CD8-positive, alpha-beta memory T cell (primary cell): Measurements from ENCODE around the gene RGL3. TPM values are rescaled to one million over a fixed set of nuclear protein-coding genes. Genes with fewer than 3 reads are reported as not detected.

Experiments used
- CTCF ChIA-PET: fragments of 350-600 bp; sonication (Branson Sonifier 250); formaldehyde crosslinking; loops from one replicate; lab custom pipeline; 2021; ENCODE audit warnings: antibody characterized with exemption; lab: Charles Lee
- POLR2A ChIA-PET: fragments of 350-600 bp; sonication (Branson Sonifier 250); formaldehyde crosslinking; loops from one replicate; lab custom pipeline; 2021; ENCODE audit warnings: antibody characterized with exemption; lab: Charles Lee
- DNase-seq, 5 donors: peaks; one replicate each; pipeline versions ENCODE4 v3.0.0 to v3.0.0-alpha.2; 2020 to 2022; ENCODE audit warnings: mixed read lengths in 1 of 5
- H3K27ac ChIP-seq: one replicate; pipeline ENCODE4 v1.7.0; 2013; ENCODE audit warnings: low read depth, mild to moderate bottlenecking, low read length, moderate library complexity
- H3K27me3 ChIP-seq: 2 replicates; pipeline ENCODE4 v1.7.0; 2013; ENCODE audit warnings: low read length, mild to moderate bottlenecking; ENCODE audit not compliant: insufficient read depth, poor library complexity, severe bottlenecking
- H3K36me3 ChIP-seq: 2 replicates; pipeline ENCODE4 v1.7.0; 2013; ENCODE audit warnings: mild to moderate bottlenecking, low read length, moderate library complexity; ENCODE audit not compliant: insufficient read depth
- H3K4me1 ChIP-seq: 2 replicates; pipeline ENCODE4 v1.7.0; 2013; ENCODE audit warnings: mild to moderate bottlenecking, low read length, moderate library complexity; ENCODE audit not compliant: insufficient read depth
- H3K4me3 ChIP-seq: 2 replicates; pipeline ENCODE4 v1.7.0; 2013; ENCODE audit warnings: mild to moderate bottlenecking, low read length
- H3K9me3 ChIP-seq: 2 replicates; pipeline ENCODE4 v1.7.0; 2013; ENCODE audit warnings: mild to moderate bottlenecking, low read length
- H3K27ac Mint-ChIP-seq, 8 donors: one replicate each; pipeline ENCODE4 v1.8.0; 2020 to 2021; ENCODE audit warnings: mixed read lengths in 8 of 8, mild to moderate bottlenecking in 6 of 8, inconsistent platforms in 3 of 8, moderate library complexity in 3 of 8
- H3K27me3 Mint-ChIP-seq, 2 donors: one replicate each; pipeline ENCODE4 v1.8.0; 2020 to 2021; ENCODE audit warnings: mixed read lengths in 2 of 2, mild to moderate bottlenecking in 1 of 2, moderate library complexity in 1 of 2
- H3K36me3 Mint-ChIP-seq, 3 donors: one replicate each; pipeline ENCODE4 v1.8.0; 2020 to 2021; ENCODE audit warnings: mixed read lengths in 3 of 3, inconsistent platforms in 1 of 3, mild to moderate bottlenecking in 1 of 3
- H3K4me1 Mint-ChIP-seq, 3 donors: one replicate each; pipeline ENCODE4 v1.8.0; 2020 to 2021; ENCODE audit warnings: mixed read lengths in 3 of 3, inconsistent platforms in 1 of 3, mild to moderate bottlenecking in 1 of 3
- H3K4me3 Mint-ChIP-seq, 7 donors: one replicate each; pipeline ENCODE4 v1.8.0; 2020 to 2021; ENCODE audit warnings: mixed read lengths in 7 of 7, mild to moderate bottlenecking in 6 of 7, moderate library complexity in 4 of 7, inconsistent platforms in 2 of 7
- H3K9me3 Mint-ChIP-seq, 5 donors: one replicate each; pipeline ENCODE4 v1.8.0; 2020 to 2022; ENCODE audit warnings: mixed read lengths in 5 of 5, mild to moderate bottlenecking in 3 of 5, moderate library complexity in 2 of 5, inconsistent platforms in 1 of 5
- polyA plus RNA-seq: library from polyadenylated mRNA; unstranded; fragments of 300-500 nt; fragmentation: Illumina TruSeq; gene quantifications from one replicate; pipeline ENCODE4 v1.2.3, GENCODE V29; 2021
- total RNA-seq, 2 experiments: library from RNA; stranded (reverse); gene quantifications; one replicate each; pipeline ENCODE4 v1.2.3, GENCODE V29; 2021

RGL3 gene
- total and polyA plus RNA-seq, 3 experiments from 2014 or later: not detected

- POLR2A ChIA-PET: no interaction called here
These were observed 19.4 kb downstream of the RGL3 start for GRCh38 chr19:11399667-11400066.

GRCh38 chr19:11397089-11397610 is 22.0 kb downstream of the RGL3 start:
- no peak overlapping the region for H3K27ac ChIP-seq
- H3K36me3 Mint-ChIP-seq: peaks cover 0 to 4% (median 2%) of the 10 kb centered on the region in 3 donors
- no peaks in the 10 kb centered on the region for H3K4me1 ChIP-seq
- no peaks in the 10 kb centered on the region for H3K27me3 ChIP-seq
- H3K4me3 Mint-ChIP-seq: no peak overlapping the region
- CTCF ChIA-PET: interaction anchor here (2.1 kb wide), 1 partner anchor 16 kb away, joined by 6 read pairs; no protein-coding TSS in a partner anchor
- no peaks in the 10 kb centered on the region for H3K36me3 ChIP-seq
- POLR2A ChIA-PET: no interaction called here
- no peaks in the 10 kb centered on the region for H3K9me3 ChIP-seq
- no peak for DNase-seq
- H3K9me3 Mint-ChIP-seq: peaks cover 0 to 2% (median 0%) of the 10 kb centered on the region in 5 donors
- no peaks in the 10 kb centered on the region for H3K4me1 Mint-ChIP-seq
- no peak overlapping the region for H3K27ac Mint-ChIP-seq
- no peak overlapping the region for H3K4me3 ChIP-seq
- peaks cover 16 to 21% of the 10 kb centered on the region in 2 donors for H3K27me3 Mint-ChIP-seq

More at GRCh38 chr19:11399667-11400066, 19.4 kb downstream of the RGL3 start:
- Mint-ChIP-seq H3K27ac (no peak overlapping the region), H3K27me3 (peaks cover 9 to 21% of the 10 kb centered on the region in 2 donors), H3K4me1 (no peaks in the 10 kb centered on the region), H3K9me3 (no peaks in the 10 kb centered on the region), H3K4me3 (no peak overlapping the region), H3K36me3 (peaks cover 0 to 4% (median 2%) of the 10 kb centered on the region in 3 donors)
- DNase-seq: no peak
- CTCF ChIA-PET: no interaction called here
- Histone ChIP-seq H3K27me3 (no peaks in the 10 kb centered on the region), H3K4me1 (no peaks in the 10 kb centered on the region), H3K4me3 (no peak overlapping the region), H3K27ac (no peak overlapping the region), H3K9me3 (no peaks in the 10 kb centered on the region), H3K36me3 (no peaks in the 10 kb centered on the region)

GRCh38 chr19:11390933-11391680 is 28.0 kb downstream of the RGL3 start:
- no peak overlapping the region for H3K27ac ChIP-seq
- DNase-seq: no peak
- Mint-ChIP-seq H3K4me1 (peaks cover 3 to 7% (median 5%) of the 10 kb centered on the region in 3 donors), H3K9me3 (peaks cover 0 to 4% (median 0%) of the 10 kb centered on the region in 5 donors), H3K27ac (no peak overlapping the region), H3K4me3 (no peak overlapping the region), H3K27me3 (peaks cover 6 to 8% of the 10 kb centered on the region in 2 donors), H3K36me3 (peaks cover 0 to 4% (median 0%) of the 10 kb centered on the region in 3 donors)
- no peak overlapping the region for H3K4me3 ChIP-seq
- peaks cover 5% of the 10 kb centered on the region for H3K4me1 ChIP-seq
- H3K9me3 ChIP-seq: no peaks in the 10 kb centered on the region
- CTCF ChIA-PET: interaction anchor here (2.2 kb wide), 1 partner anchor 10 kb away, joined by 10 read pairs; no protein-coding TSS in a partner anchor
- POLR2A ChIA-PET: interaction anchor here (0.6 kb wide), 1 partner anchor 14 kb away, joined by 4 read pairs; no protein-coding TSS in a partner anchor
- H3K27me3 ChIP-seq: no peaks in the 10 kb centered on the region
- H3K36me3 ChIP-seq: no peaks in the 10 kb centered on the region

GRCh38 chr19:11390359-11390758 is 28.8 kb downstream of the RGL3 start:
- peaks cover 3 to 7% (median 5%) of the 10 kb centered on the region in 3 donors for H3K4me1 Mint-ChIP-seq
- no peaks in the 10 kb centered on the region for H3K36me3 ChIP-seq
- POLR2A ChIA-PET: no interaction called here
- DNase-seq: no peak
- H3K27ac Mint-ChIP-seq: no peak overlapping the region
- peaks cover 4 to 7% of the 10 kb centered on the region in 2 donors for H3K27me3 Mint-ChIP-seq
- H3K4me3 Mint-ChIP-seq: no peak overlapping the region
- H3K9me3 ChIP-seq: no peaks in the 10 kb centered on the region
- no peak overlapping the region for H3K4me3 ChIP-seq
- CTCF ChIA-PET: interaction anchor here (2.2 kb wide), 1 partner anchor 9 kb away, joined by 10 read pairs; no protein-coding TSS in a partner anchor
- H3K9me3 Mint-ChIP-seq: peaks cover 0 to 4% (median 0%) of the 10 kb centered on the region in 5 donors
- no peak overlapping the region for H3K27ac ChIP-seq
- H3K4me1 ChIP-seq: peaks cover 5% of the 10 kb centered on the region
- peaks cover 0 to 3% (median 0%) of the 10 kb centered on the region in 3 donors for H3K36me3 Mint-ChIP-seq
- H3K27me3 ChIP-seq: no peaks in the 10 kb centered on the region

- POLR2A ChIA-PET: no interaction called here
These were observed 31.7 kb downstream of the RGL3 start for GRCh38 chr19:11387162-11388034.

GRCh38 chr19:11384778-11385129 is 34.4 kb downstream of the RGL3 start:
- Histone ChIP-seq H3K36me3 (no peaks in the 10 kb centered on the region), H3K4me3 (no peak overlapping the region), H3K4me1 (peaks cover 40% of the 10 kb centered on the region), H3K9me3 (no peaks in the 10 kb centered on the region), H3K27ac (no peak overlapping the region), H3K27me3 (peaks cover 5% of the 10 kb centered on the region)
- Mint-ChIP-seq H3K4me3 (peak overlapping the region in 1 of 7 donors; percentile 32), H3K9me3 (peaks cover 0 to 3% (median 0%) of the 10 kb centered on the region in 5 donors), H3K27ac (peak overlapping the region in 2 of 8 donors; percentile 7 to 37), H3K27me3 (peaks cover 13 to 15% of the 10 kb centered on the region in 2 donors), H3K36me3 (peaks cover 0 to 3% (median 2%) of the 10 kb centered on the region in 3 donors), H3K4me1 (peaks cover 26 to 42% (median 37%) of the 10 kb centered on the region in 3 donors)
- no peak for DNase-seq
- ChIA-PET CTCF (interaction anchor here (1.5 kb wide), 1 partner anchor 98 kb away, joined by 7 read pairs; no protein-coding TSS in a partner anchor), POLR2A (interaction anchor here (2.0 kb wide), 1 partner anchor 10 kb away, joined by 10 read pairs; the partner anchor contains the start of gene SWSAP1)

More at GRCh38 chr19:11387162-11388034, 31.7 kb downstream of the RGL3 start:
- Histone ChIP-seq H3K4me1 (peaks cover 18% of the 10 kb centered on the region), H3K9me3 (no peaks in the 10 kb centered on the region), H3K27ac (no peak overlapping the region), H3K27me3 (peaks cover 5% of the 10 kb centered on the region), H3K4me3 (no peak overlapping the region), H3K36me3 (no peaks in the 10 kb centered on the region)
- Mint-ChIP-seq H3K4me3 (no peak overlapping the region), H3K9me3 (peaks cover 0 to 4% (median 0%) of the 10 kb centered on the region in 5 donors), H3K4me1 (peaks cover 8 to 21% (median 16%) of the 10 kb centered on the region in 3 donors), H3K36me3 (no peaks in the 10 kb centered on the region), H3K27me3 (peaks cover 7 to 11% of the 10 kb centered on the region in 2 donors), H3K27ac (peak overlapping the region in 1 of 8 donors; percentile 79)
- CTCF ChIA-PET: no interaction called here
- no peak for DNase-seq

GRCh38 chr19:11383706-11384048 is 35.4 kb downstream of the RGL3 start:
- CTCF ChIA-PET: interaction anchor here (0.7 to 4.2 kb wide), 9 partner anchors 10 to 177 kb away, joined by 3 to 21 read pairs (median 6); partner anchors contain the start of genes ODAD3, PRKCSH and SWSAP1
- peak overlapping the region in 1 of 8 donors; percentile 34 for H3K27ac Mint-ChIP-seq

More at GRCh38 chr19:11383706-11384048, 35.4 kb downstream of the RGL3 start:
- H3K36me3 ChIP-seq: no peaks in the 10 kb centered on the region
- H3K4me3 Mint-ChIP-seq: peak overlapping the region in 2 of 7 donors; percentile 17 to 27
- POLR2A ChIA-PET: interaction anchor here (0.6 to 2.0 kb wide), 5 partner anchors 9 to 1125 kb away, joined by 3 to 10 read pairs (median 5); partner anchors contain the start of genes ODAD3, PRKCSH and SWSAP1
- H3K27ac ChIP-seq: peak overlapping the region; percentile 47
- H3K4me1 Mint-ChIP-seq: peaks cover 27 to 43% (median 39%) of the 10 kb centered on the region in 3 donors
- no peaks in the 10 kb centered on the region for H3K9me3 ChIP-seq
- H3K36me3 Mint-ChIP-seq: peaks cover 0 to 3% (median 2%) of the 10 kb centered on the region in 3 donors
- DNase-seq: no peak
- H3K27me3 ChIP-seq: peaks cover 5% of the 10 kb centered on the region
- peaks cover 13 to 15% of the 10 kb centered on the region in 2 donors for H3K27me3 Mint-ChIP-seq
- peaks cover 0 to 3% (median 0%) of the 10 kb centered on the region in 5 donors for H3K9me3 Mint-ChIP-seq
- peaks cover 42% of the 10 kb centered on the region for H3K4me1 ChIP-seq
- H3K4me3 ChIP-seq: no peak overlapping the region
